K562 (cell line): ENCODE results near the gene MARCHF3. TPM values are rescaled to one million over a fixed set of nuclear protein-coding genes. Genes with fewer than 3 reads are reported as not detected.

ENCODE experiments used
- ATAC-seq: fragments of 200-7000 bp; cut with Tn5 transposase; 3 replicates; pipeline ENCODE4 v1.9.1; 2020; ENCODE audit warnings: moderate library complexity
- BruUV-seq: library from RNA; stranded (reverse); fragments of 400-500 nt; replicated peaks from 2 replicates; lab custom pipeline; 2021; lab: Mats Ljungman, UMichigan
- CTCF ChIA-PET: fragments of 300-600 bp; formaldehyde crosslinking; extraction: SDS; loops from one replicate; lab custom pipeline; 2021; ENCODE audit warnings: low intra/inter-chr PET ratio; lab: Yijun Ruan, JAX
- POLR2A ChIA-PET: fragments of 300-600, 350-650 bp; sonication (Branson Sonifier 250); formaldehyde crosslinking; extraction: SDS; loops from one replicate; lab custom pipeline; 2021; ENCODE audit warnings: antibody characterized with exemption, inconsistent platforms; lab: Yijun Ruan, JAX
- DNase-seq, 4 experiments: peaks; one replicate each; pipeline versions ENCODE4 v3.0.0 to v3.0.0-alpha.2; 2011 to 2018; ENCODE audit warnings: low spot score in 3 of 4, mixed read lengths in 3 of 4; ENCODE audit errors: extremely low read depth in 1 of 4
- FAIRE-seq: peaks from 2 replicates; lab custom pipeline; 2011; peaks lifted over from hg19 to GRCh38; lab: Jason Lieb, UNC
- H2AFZ ChIP-seq: 2 replicates; pipeline ENCODE4 v1.6.0; 2011; ENCODE audit warnings: low read depth, low read length, control low read depth, inconsistent platforms
- H3K27ac ChIP-seq: fragments of 200-600 bp; 3 replicates; pipeline ENCODE4 v1.8.0; 2011; ENCODE audit warnings: low read depth, mild to moderate bottlenecking, control low read depth, inconsistent platforms, low read length, moderate library complexity, mixed read lengths; ENCODE audit errors: extremely low read depth
- H3K27me3 ChIP-seq, 2 experiments: fragments of 300-600 bp in 1 of 2; 2 replicates in 1 of 2; 3 replicates in 1 of 2; pipeline versions ENCODE4 v1.6.0 to v1.8.0; 2011; ENCODE audit warnings: inconsistent platforms in 2 of 2, low read length in 2 of 2, mild to moderate bottlenecking in 1 of 2, mixed read lengths in 1 of 2, moderate library complexity in 1 of 2; ENCODE audit not compliant: control insufficient read depth in 2 of 2, insufficient read depth in 2 of 2
- H3K36me3 ChIP-seq: fragments of 300-600 bp; 3 replicates; pipeline ENCODE4 v1.8.0; 2011; ENCODE audit warnings: mild to moderate bottlenecking, low read length, inconsistent platforms; ENCODE audit not compliant: control insufficient read depth, insufficient read depth
- H3K4me1 ChIP-seq, 2 experiments: fragments of 200-600 bp in 1 of 2; replicated peaks in 1 of 2; 2 replicates in 1 of 2; 3 replicates in 1 of 2; pipeline versions ENCODE4 v1.5.1 to v1.8.0; 2011; ENCODE audit warnings: inconsistent platforms in 2 of 2, low read length in 2 of 2, mild to moderate bottlenecking in 1 of 2, mixed read lengths in 1 of 2, moderate library complexity in 1 of 2; ENCODE audit not compliant: control insufficient read depth in 2 of 2, insufficient read depth in 2 of 2
- H3K4me2 ChIP-seq: 2 replicates; pipeline ENCODE4 v1.6.1; 2011; ENCODE audit warnings: low read length, control low read depth, inconsistent platforms, mixed read lengths; ENCODE audit not compliant: insufficient read depth
- H3K4me3 ChIP-seq: fragments of 200-600 bp; sonication (generic), shearing (Covaris generic); 2 replicates; pipeline ENCODE4 v1.5.1; 2016; ENCODE audit warnings: control low read depth, inconsistent platforms
- H3K79me2 ChIP-seq: fragments of 200-600 bp; 3 replicates; pipeline ENCODE4 v1.8.0; 2011; ENCODE audit warnings: low read length, inconsistent platforms; ENCODE audit not compliant: control insufficient read depth, insufficient read depth
- H3K9ac ChIP-seq, 2 experiments: 2 replicates each; pipeline versions ENCODE4 v1.6.0 to v1.6.1; 2011; ENCODE audit warnings: low read depth in 2 of 2, low read length in 2 of 2, control low read depth in 1 of 2, inconsistent platforms in 1 of 2, mild to moderate bottlenecking in 1 of 2, mixed read lengths in 1 of 2; ENCODE audit not compliant: insufficient read depth in 1 of 2
- H3K9me1 ChIP-seq: one replicate; pipeline ENCODE4 v1.6.0; 2011; ENCODE audit warnings: inconsistent platforms, mild to moderate bottlenecking, low read length, moderate library complexity; ENCODE audit not compliant: control insufficient read depth, insufficient read depth
- H3K9me3 ChIP-seq: replicated peaks from 2 replicates; pipeline ENCODE4 v1.5.1; 2011; ENCODE audit warnings: low read depth, low read length, inconsistent platforms; ENCODE audit not compliant: control insufficient read depth, insufficient read depth
- H4K20me1 ChIP-seq: replicated peaks from 2 replicates; pipeline ENCODE4 v1.6.1; 2011; ENCODE audit warnings: low read length, inconsistent platforms, mixed read lengths; ENCODE audit not compliant: control insufficient read depth, insufficient read depth
- CBFA2T3 ChIP-seq: fragments of 450-650 bp; IDR thresholded peaks from 2 replicates; pipeline ENCODE4 v1.6.1; 2017
- EGR1 ChIP-seq: fragments of 450-650 bp; conservative IDR thresholded peaks from 2 replicates; pipeline ENCODE4 v1.6.1; 2017; ENCODE audit warnings: mild to moderate bottlenecking
- ELF4 ChIP-seq: fragments of 450-650 bp; formaldehyde crosslinking; IDR thresholded peaks from 2 replicates; pipeline ENCODE4 v1.4.0; 2022; ENCODE audit warnings: missing genetic modification characterization
- ERF ChIP-seq: fragments of 450-650 bp; formaldehyde crosslinking; IDR thresholded peaks from 2 replicates; pipeline ENCODE4 v1.4.0; 2020; ENCODE audit warnings: mild to moderate bottlenecking, mixed read lengths
- GTF2F1 ChIP-seq: IDR thresholded peaks from 2 replicates; pipeline ENCODE4 v1.6.1; 2011; ENCODE audit warnings: low read depth, low read length, improper control_type of control experiment
- HMG20A ChIP-seq: fragments of 450-650 bp; formaldehyde crosslinking; conservative IDR thresholded peaks from 2 replicates; pipeline ENCODE4 v1.4.0; 2020; ENCODE audit warnings: mild to moderate bottlenecking, mixed read lengths
- L3MBTL2 ChIP-seq: fragments of 450-650 bp; IDR thresholded peaks from 2 replicates; pipeline ENCODE4 v1.6.1; 2016; ENCODE audit warnings: mild to moderate bottlenecking, moderate library complexity
- MCM7 ChIP-seq, 2 experiments: fragments of 450-650 bp; IDR thresholded peaks; 2 replicates each; pipeline ENCODE4 v1.6.1; 2016 to 2018
- NR2F6 ChIP-seq: fragments of 450-650 bp; formaldehyde crosslinking; IDR thresholded peaks from 2 replicates; pipeline ENCODE4 v1.4.0; 2020; ENCODE audit warnings: mild to moderate bottlenecking
- PRPF4 ChIP-seq: fragments of 200-400 bp; formaldehyde crosslinking; IDR thresholded peaks from one replicate; pipeline ENCODE4 v1.6.1; 2017; ENCODE audit warnings: low read length, low read depth, mild to moderate bottlenecking; ENCODE audit not compliant: insufficient read depth, poor library complexity, severe bottlenecking
- RAD21 ChIP-seq, 2 experiments: fragments of 250-450 bp in 1 of 2; fragments of 450-650 bp in 1 of 2; sonication (Bioruptor Pico) in 1 of 2; formaldehyde crosslinking in 1 of 2; IDR thresholded peaks in 1 of 2; conservative IDR thresholded peaks in 1 of 2; 2 replicates each; pipeline versions ENCODE4 v1.4.0 to v1.8.0; 2020 to 2022; ENCODE audit warnings: mild to moderate bottlenecking in 2 of 2, moderate library complexity in 1 of 2
- SMAD2 ChIP-seq: fragments of 150-350 bp; IDR thresholded peaks from 2 replicates; pipeline ENCODE4 v1.6.1; 2014; ENCODE audit warnings: low read depth, mild to moderate bottlenecking, low read length
- ZNF592 ChIP-seq: fragments of 450-650 bp; IDR thresholded peaks from 2 replicates; pipeline ENCODE4 v1.6.1; 2017; ENCODE audit warnings: antibody characterized with exemption, mild to moderate bottlenecking
- WGBS: fragments of 100-300 bp; shearing (Covaris generic); methylation state at CpG from one replicate; pipeline ENCODE4 v1.1.6; 2016; ENCODE audit warnings: low coverage, mixed read lengths; ENCODE audit not compliant: insufficient coverage; ENCODE audit errors: missing lambda C conversion rate; 5-methylcytosine and 5-hydroxymethylcytosine counted together
- in situ Hi-C: fragments of 300-500 bp; cut with MboI; formaldehyde crosslinking; loops from 4 replicates; pipeline ENCODE4 v1.15.0; 2018; ENCODE audit warnings: inconsistent platforms, mixed read lengths
- intact Hi-C: fragments of 100-400 bp; cut with micrococcal nuclease; formaldehyde crosslinking; loops from 2 replicates; pipeline ENCODE4 v1.14.2; 2022
- polyA plus RNA-seq, 8 experiments: library from polyadenylated mRNA; depleted of rRNA in 4 of 8; stranded (reverse) in 5 of 8; unstranded in 3 of 8; fragments of >200 nt; fragmentation: Nextera tagmentation in 2 of 8; fragmentation: Illumina TruSeq in 1 of 8; extraction: Ambion mirVana in 2 of 8; extraction: Trizol in 1 of 8; gene quantifications; 2 replicates each; pipeline versions ENCODE4 v1.2.1 to v1.2.3, GENCODE V29; 2011 to 2014; ENCODE audit warnings: inconsistent platforms in 1 of 8, missing spikeins in 1 of 8
- total RNA-seq, 7 experiments: library from RNA; depleted of rRNA in 6 of 7; stranded (reverse); fragments of >200 nt in 6 of 7; fragmentation: Illumina TruSeq in 2 of 7; extraction: Trizol in 2 of 7; gene quantifications; 2 replicates each; pipeline versions ENCODE4 v1.2.1 to v1.2.3, GENCODE V29; 2011 to 2021; ENCODE audit warnings: low replicate concordance in 1 of 7
- TF ChIP-seq, protein P1 (sequence below): sonication (generic); formaldehyde crosslinking; IDR thresholded peaks from 2 replicates; pipeline ENCODE4 v1.8.0; 2023; ENCODE audit warnings: mild to moderate bottlenecking, missing genetic modification reagents

Gene MARCHF3
- total and polyA plus RNA-seq, 9 of the 15 experiments (the other 6 are each of a cell fraction or from before 2014, with no cell fraction given), result 5.6 to 37.4 (median 16.5) TPM

- no peak overlapping the region; the same call in 2 of the 3 replicates for H3K27ac ChIP-seq
- in situ Hi-C loops (no loop called here), intact Hi-C loops (no loop called here)
- CTCF ChIA-PET, result no interaction called here
- no peaks in the 10 kb centered on the region for H3K9me1 ChIP-seq
- peaks cover 13% of the 10 kb centered on the region; the same call in 1 of the 2 replicates for H4K20me1 ChIP-seq
- H3K9ac ChIP-seq, result peak overlapping the region in 1 of 2 experiments; percentile 62; a peak in 2 of 4 replicates
- no peak overlapping the region for H2AFZ ChIP-seq
- peak overlapping the region; percentile 20; the same call in 1 of the 2 replicates for H3K4me2 ChIP-seq
- H3K36me3 ChIP-seq, result peaks cover 14% of the 10 kb centered on the region
- FAIRE-seq (peak; percentile 56), DNase-seq (peak in 2 of 4 experiments; percentile 37 to 59), ATAC-seq (peak; percentile 62)
- no peaks in the 10 kb centered on the region for H3K27me3 ChIP-seq
- POLR2A ChIA-PET, result interaction anchor here (0.7 to 2.0 kb wide), 4 partner anchors 10 to 261 kb away, joined by 3 to 9 read pairs (median 3); no protein-coding TSS in a partner anchor
- H3K79me2 ChIP-seq, result peaks cover 69% of the 10 kb centered on the region
- H3K4me1 ChIP-seq, result peaks cover 24 to 33% of the 10 kb centered on the region in 2 experiments; a peak in 4 of 5 replicates
- H3K9me3 ChIP-seq, result no peaks in the 10 kb centered on the region
- no TSS peak for BruUV-seq
- WGBS, result 33% methylated on average over 9 of the region's 9 CpGs
- H3K4me3 ChIP-seq, result no peak overlapping the region
- TF ChIP-seq SMAD2 (no peak), MCM7 (IDR thresholded peaks at IDR 0.05) (no peak), L3MBTL2 (0 out of 2 replicates have a peak, but pooled peaks have one; percentile 20), ELF4 (no peak), CBFA2T3 (peak; percentile 34; the same call in 1 of the 2 replicates), EGR1 (no peak), ERF (CRISPR knock-in tag) (no peak), RAD21 (CRISPR knock-in tag; conservative IDR thresholded peaks at IDR 0.05 in 1 of 2, IDR thresholded peaks at IDR 0.05 in 1 of 2) (peak in 1 of 2 experiments; percentile 5; a peak in 1 of 4 replicates), HMG20A (CRISPR knock-in tag) (no peak), PRPF4 (no peak), NR2F6 (no peak), ZNF592 (no peak), GTF2F1 (no peak)
- TF ChIP-seq, protein P1, sequence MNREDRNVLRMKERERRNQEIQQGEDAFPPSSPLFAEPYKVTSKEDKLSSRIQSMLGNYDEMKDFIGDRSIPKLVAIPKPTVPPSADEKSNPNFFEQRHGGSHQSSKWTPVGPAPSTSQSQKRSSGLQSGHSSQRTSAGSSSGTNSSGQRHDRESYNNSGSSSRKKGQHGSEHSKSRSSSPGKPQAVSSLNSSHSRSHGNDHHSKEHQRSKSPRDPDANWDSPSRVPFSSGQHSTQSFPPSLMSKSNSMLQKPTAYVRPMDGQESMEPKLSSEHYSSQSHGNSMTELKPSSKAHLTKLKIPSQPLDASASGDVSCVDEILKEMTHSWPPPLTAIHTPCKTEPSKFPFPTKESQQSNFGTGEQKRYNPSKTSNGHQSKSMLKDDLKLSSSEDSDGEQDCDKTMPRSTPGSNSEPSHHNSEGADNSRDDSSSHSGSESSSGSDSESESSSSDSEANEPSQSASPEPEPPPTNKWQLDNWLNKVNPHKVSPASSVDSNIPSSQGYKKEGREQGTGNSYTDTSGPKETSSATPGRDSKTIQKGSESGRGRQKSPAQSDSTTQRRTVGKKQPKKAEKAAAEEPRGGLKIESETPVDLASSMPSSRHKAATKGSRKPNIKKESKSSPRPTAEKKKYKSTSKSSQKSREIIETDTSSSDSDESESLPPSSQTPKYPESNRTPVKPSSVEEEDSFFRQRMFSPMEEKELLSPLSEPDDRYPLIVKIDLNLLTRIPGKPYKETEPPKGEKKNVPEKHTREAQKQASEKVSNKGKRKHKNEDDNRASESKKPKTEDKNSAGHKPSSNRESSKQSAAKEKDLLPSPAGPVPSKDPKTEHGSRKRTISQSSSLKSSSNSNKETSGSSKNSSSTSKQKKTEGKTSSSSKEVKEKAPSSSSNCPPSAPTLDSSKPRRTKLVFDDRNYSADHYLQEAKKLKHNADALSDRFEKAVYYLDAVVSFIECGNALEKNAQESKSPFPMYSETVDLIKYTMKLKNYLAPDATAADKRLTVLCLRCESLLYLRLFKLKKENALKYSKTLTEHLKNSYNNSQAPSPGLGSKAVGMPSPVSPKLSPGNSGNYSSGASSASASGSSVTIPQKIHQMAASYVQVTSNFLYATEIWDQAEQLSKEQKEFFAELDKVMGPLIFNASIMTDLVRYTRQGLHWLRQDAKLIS (CRISPR knock-in tag), result no peak
Observed at GRCh38 chr5:126921241-126922091, 108.9 kb downstream of the MARCHF3 start.
